H1 (cell line): ENCODE measurements around the gene ITGB1BP1. TPM values are rescaled to one million over a fixed set of nuclear protein-coding genes. Genes with fewer than 3 reads are reported as not detected.

ENCODE experiments used
- CTCF ChIA-PET: fragments of 300-600 bp; sonication (Branson Sonifier 250); formaldehyde crosslinking; loops from one replicate; lab custom pipeline; 2021; ENCODE audit not compliant: partially characterized antibody; lab: Charles Lee
- POLR2A ChIA-PET: fragments of 300-600 bp; sonication (Branson Sonifier 250); formaldehyde crosslinking; loops from one replicate; lab custom pipeline; 2021; ENCODE audit warnings: inconsistent platforms; ENCODE audit not compliant: partially characterized antibody; lab: Charles Lee
- DNase-seq, 2 experiments: peaks; one replicate each; pipeline versions ENCODE4 v3.0.0 to v3.0.0-alpha.2; 2010 to 2022; ENCODE audit warnings: low spot score in 2 of 2, low read depth in 1 of 2, mixed read lengths in 1 of 2
- FAIRE-seq: peaks from 2 replicates; lab custom pipeline; 2011; peaks lifted over from hg19 to GRCh38; lab: Jason Lieb, UNC
- H2AFZ ChIP-seq: 2 replicates; pipeline ENCODE4 v1.8.1; 2012; ENCODE audit warnings: low read length, inconsistent platforms
- H2AK5ac ChIP-seq: 2 replicates; pipeline ENCODE4 v1.6.1; 2013; ENCODE audit warnings: low read depth, low read length
- H2BK120ac ChIP-seq: replicated peaks from 2 replicates; pipeline ENCODE3; 2013; ENCODE audit warnings: low read depth, low read length, inconsistent platforms
- H2BK12ac ChIP-seq: 2 replicates; pipeline ENCODE4 v1.6.1; 2013; ENCODE audit warnings: low read depth, low read length
- H2BK15ac ChIP-seq: 2 replicates; pipeline ENCODE4 v1.6.1; 2013; ENCODE audit warnings: low read length
- H2BK20ac ChIP-seq: 2 replicates; pipeline ENCODE4 v1.6.1; 2013; ENCODE audit warnings: low read length
- H2BK5ac ChIP-seq: 2 replicates; pipeline ENCODE4 v1.6.1; 2013; ENCODE audit warnings: low read depth, low read length
- H3K14ac ChIP-seq: 2 replicates; pipeline ENCODE4 v1.6.1; 2013; ENCODE audit warnings: inconsistent platforms; ENCODE audit not compliant: insufficient read length
- H3K18ac ChIP-seq: 2 replicates; pipeline ENCODE4 v1.6.1; 2013; ENCODE audit warnings: low read length; ENCODE audit errors: extremely low read depth
- H3K23ac ChIP-seq: 2 replicates; pipeline ENCODE4 v1.6.1; 2013; ENCODE audit warnings: inconsistent platforms; ENCODE audit not compliant: insufficient read length
- H3K23me2 ChIP-seq: 2 replicates; pipeline ENCODE4 v1.6.1; 2013; ENCODE audit warnings: low read depth, low read length
- H3K27ac ChIP-seq: 2 replicates; pipeline ENCODE4 v1.6.1; 2011; ENCODE audit warnings: low read depth, low read length, inconsistent platforms
- H3K27me3 ChIP-seq, 4 experiments: replicated peaks in 1 of 4; 1 replicate in 1 of 4; 2 replicates in 3 of 4; pipeline versions ENCODE4 v1.6.1 to v1.8.1; 2011 to 2013; ENCODE audit warnings: low read length in 3 of 4, mild to moderate bottlenecking in 3 of 4, inconsistent platforms in 2 of 4, mixed read lengths in 2 of 4, moderate library complexity in 1 of 4; ENCODE audit not compliant: control insufficient read depth in 3 of 4, insufficient read depth in 3 of 4; ENCODE audit errors: extremely low read depth in 1 of 4
- H3K36me3 ChIP-seq, 4 experiments: 2 replicates each; pipeline versions ENCODE4 v1.6.1 to v1.8.1; 2011 to 2013; ENCODE audit warnings: mild to moderate bottlenecking in 4 of 4, low read length in 3 of 4, moderate library complexity in 2 of 4, control low read depth in 1 of 4, inconsistent platforms in 1 of 4; ENCODE audit not compliant: insufficient read depth in 4 of 4, control insufficient read depth in 2 of 4
- H3K4ac ChIP-seq: replicated peaks from 2 replicates; pipeline ENCODE3; 2013; ENCODE audit warnings: low read length, low read depth, mixed read lengths, inconsistent platforms; ENCODE audit not compliant: insufficient read length
- H3K4me1 ChIP-seq, 4 experiments: replicated peaks in 1 of 4; 1 replicate in 1 of 4; 2 replicates in 3 of 4; pipeline versions ENCODE4 v1.6.1 to v1.8.1; 2011 to 2013; ENCODE audit warnings: low read length in 3 of 4, inconsistent platforms in 2 of 4, mixed read lengths in 1 of 4; ENCODE audit not compliant: insufficient read depth in 4 of 4, control insufficient read depth in 3 of 4
- H3K4me2 ChIP-seq, 2 experiments: 2 replicates each; pipeline versions ENCODE4 v1.6.1 to v1.8.1; 2011 to 2013; ENCODE audit warnings: low read depth in 2 of 2, low read length in 2 of 2, control low read depth in 1 of 2, inconsistent platforms in 1 of 2, mild to moderate bottlenecking in 1 of 2; ENCODE audit not compliant: insufficient read depth in 1 of 2
- H3K4me3 ChIP-seq, 4 experiments: fragments of 200-600, 300-600 bp in 1 of 4; sonication (generic), shearing (Covaris generic), sonication (Bioruptor Twin) in 1 of 4; 2 replicates each; pipeline versions ENCODE4 v1.5.1 to v1.8.1; 2011 to 2016; ENCODE audit warnings: low read length in 4 of 4, low read depth in 3 of 4, control low read depth in 2 of 4, inconsistent platforms in 2 of 4, mild to moderate bottlenecking in 2 of 4, mixed read lengths in 1 of 4, moderate library complexity in 1 of 4; ENCODE audit not compliant: insufficient read depth in 2 of 4; ENCODE audit errors: extremely low read depth in 1 of 4
- H3K56ac ChIP-seq: replicated peaks from 2 replicates; pipeline ENCODE3; 2013; ENCODE audit warnings: low read depth, mild to moderate bottlenecking, mixed read lengths, low read length, inconsistent platforms; ENCODE audit not compliant: insufficient read length
- H3K79me1 ChIP-seq: 2 replicates; pipeline ENCODE4 v1.6.1; 2013; ENCODE audit warnings: low read depth, low read length, control low read depth
- H3K79me2 ChIP-seq, 2 experiments: 2 replicates each; pipeline versions ENCODE4 v1.6.1 to v1.8.1; 2012 to 2013; ENCODE audit warnings: low read length in 2 of 2, mild to moderate bottlenecking in 2 of 2, inconsistent platforms in 1 of 2; ENCODE audit not compliant: insufficient read depth in 2 of 2, control insufficient read depth in 1 of 2
- H3K9ac ChIP-seq, 4 experiments: replicated peaks in 1 of 4; 1 replicate in 1 of 4; 2 replicates in 3 of 4; pipeline versions ENCODE4 v1.6.1 to v1.8.1; 2011 to 2013; ENCODE audit warnings: low read depth in 3 of 4, low read length in 3 of 4, control low read depth in 2 of 4, mild to moderate bottlenecking in 2 of 4, moderate library complexity in 2 of 4, inconsistent platforms in 1 of 4; ENCODE audit errors: extremely low read depth in 1 of 4
- H3K9me3 ChIP-seq, 2 experiments: 2 replicates each; pipeline versions ENCODE4 v1.6.1 to v1.8.1; 2012 to 2013; ENCODE audit warnings: mild to moderate bottlenecking in 2 of 2, moderate library complexity in 2 of 2, control low read depth in 1 of 2, inconsistent platforms in 1 of 2, low read depth in 1 of 2, low read length in 1 of 2, mixed read lengths in 1 of 2; ENCODE audit not compliant: insufficient read depth in 2 of 2
- H4K20me1 ChIP-seq, 2 experiments: replicated peaks in 1 of 2; 2 replicates each; pipeline versions ENCODE3 to v1.8.1; 2011 to 2013; ENCODE audit warnings: inconsistent platforms in 2 of 2, low read length in 2 of 2, mild to moderate bottlenecking in 1 of 2; ENCODE audit not compliant: insufficient read depth in 2 of 2, control insufficient read depth in 1 of 2
- H4K5ac ChIP-seq: 2 replicates; pipeline ENCODE4 v1.6.1; 2013; ENCODE audit warnings: low read length, low read depth, mixed read lengths, inconsistent platforms; ENCODE audit not compliant: insufficient read length
- H4K8ac ChIP-seq: 2 replicates; pipeline ENCODE4 v1.8.0; 2013; ENCODE audit warnings: mild to moderate bottlenecking, moderate library complexity, low read length, inconsistent platforms; ENCODE audit not compliant: insufficient read depth; ENCODE audit errors: extremely low read depth
- H4K91ac ChIP-seq: replicated peaks from 2 replicates; pipeline ENCODE3; 2013; ENCODE audit warnings: low read length, mixed read lengths, inconsistent platforms; ENCODE audit not compliant: insufficient read length
- ATF2 ChIP-seq: IDR thresholded peaks from 2 replicates; pipeline ENCODE4 v1.6.1; 2012; ENCODE audit warnings: low read length, inconsistent platforms
- BRCA1 ChIP-seq: IDR thresholded peaks from 2 replicates; pipeline ENCODE4 v1.6.1; 2012; ENCODE audit warnings: low read depth, low read length, improper control_type of control experiment
- CBX8 ChIP-seq: fragments of 300-800, 300-1000 bp; sonication (generic); IDR thresholded peaks from 2 replicates; pipeline ENCODE4 v1.7.1; 2016; ENCODE audit warnings: low read depth, low read length, borderline replicate concordance
- FOSL1 ChIP-seq: IDR thresholded peaks from 2 replicates; pipeline ENCODE4 v1.6.1; 2011; ENCODE audit warnings: mild to moderate bottlenecking, low read depth, low read length, moderate library complexity; ENCODE audit not compliant: insufficient read depth
- GTF2F1 ChIP-seq: IDR thresholded peaks from 2 replicates; pipeline ENCODE4 v1.6.1; 2012; ENCODE audit warnings: low read depth, low read length, improper control_type of control experiment, borderline replicate concordance
- KDM5A ChIP-seq: fragments of 200-600 bp; IDR thresholded peaks from 2 replicates; pipeline ENCODE4 v1.7.1; 2012; ENCODE audit warnings: mild to moderate bottlenecking, low read length, inconsistent platforms, mixed read lengths
- NANOG ChIP-seq: IDR thresholded peaks from 2 replicates; pipeline ENCODE4 v1.6.1; 2011; ENCODE audit warnings: low read length, low read depth, mild to moderate bottlenecking, inconsistent platforms; ENCODE audit not compliant: insufficient read depth, poor library complexity, severe bottlenecking
- RAD21 ChIP-seq, 2 experiments: IDR thresholded peaks in 1 of 2; conservative IDR thresholded peaks in 1 of 2; 2 replicates each; pipeline ENCODE4 v1.6.1; 2011; ENCODE audit warnings: low read depth in 2 of 2, low read length in 2 of 2, improper control_type of control experiment in 1 of 2, inconsistent platforms in 1 of 2, mild to moderate bottlenecking in 1 of 2, moderate library complexity in 1 of 2
- RNF2 ChIP-seq: fragments of 200-900, 300-1000 bp; sonication (generic); IDR thresholded peaks from 2 replicates; pipeline ENCODE4 v1.7.1; 2016; ENCODE audit warnings: borderline replicate concordance, low read depth, mild to moderate bottlenecking, antibody characterized with exemption, low read length; ENCODE audit not compliant: poor library complexity, severe bottlenecking; ENCODE audit errors: missing control alignments
- YY1 ChIP-seq: IDR thresholded peaks from 2 replicates; pipeline ENCODE4 v1.6.1; 2011; ENCODE audit warnings: low read depth, mild to moderate bottlenecking, low read length
- WGBS, 2 experiments: shearing (Covaris generic) in 1 of 2; methylation state at CpG; one replicate each; pipeline versions ENCODE4 v1.1.6 to v1.1.7; 2013 to 2015; ENCODE audit warnings: low lambda C conversion rate in 2 of 2, mixed read lengths in 2 of 2, inconsistent platforms in 1 of 2, low coverage in 1 of 2, missing lambda C conversion rate in 1 of 2; ENCODE audit not compliant: insufficient replicate concordance in 2 of 2, insufficient coverage in 1 of 2, insufficient read length in 1 of 2; ENCODE audit errors: extremely low coverage in 1 of 2, missing lambda C conversion rate in 1 of 2; 5-methylcytosine and 5-hydroxymethylcytosine counted together
- polyA plus RNA-seq, 7 experiments: library from polyadenylated mRNA; depleted of rRNA in 3 of 7; stranded (reverse) in 5 of 7; unstranded in 2 of 7; fragments of >200 nt in 5 of 7; fragments of 200-250 nt in 2 of 7; gene quantifications; 1 replicate in 5 of 7; 2 replicates in 1 of 7; 4 replicates in 1 of 7; pipeline versions ENCODE4 v1.2.1 to v1.2.3, GENCODE V29; 2011 to 2013; ENCODE audit warnings: missing spikeins in 2 of 7, mixed read lengths in 2 of 7
- total RNA-seq: library from RNA; stranded (reverse); fragmentation: NEBNext Ultra II Directional; extraction: Animal tissue kit (Norgen Biotek cat#: 25700); gene quantifications from 2 replicates; pipeline ENCODE4 v1.2.1, GENCODE V29; 2021

The ITGB1BP1 gene
- total and polyA plus RNA-seq, 2 of the 8 experiments (the other 6 are each of a cell fraction or from before 2014, with no cell fraction given), result 16.1 to 45.4 TPM

DNA sequence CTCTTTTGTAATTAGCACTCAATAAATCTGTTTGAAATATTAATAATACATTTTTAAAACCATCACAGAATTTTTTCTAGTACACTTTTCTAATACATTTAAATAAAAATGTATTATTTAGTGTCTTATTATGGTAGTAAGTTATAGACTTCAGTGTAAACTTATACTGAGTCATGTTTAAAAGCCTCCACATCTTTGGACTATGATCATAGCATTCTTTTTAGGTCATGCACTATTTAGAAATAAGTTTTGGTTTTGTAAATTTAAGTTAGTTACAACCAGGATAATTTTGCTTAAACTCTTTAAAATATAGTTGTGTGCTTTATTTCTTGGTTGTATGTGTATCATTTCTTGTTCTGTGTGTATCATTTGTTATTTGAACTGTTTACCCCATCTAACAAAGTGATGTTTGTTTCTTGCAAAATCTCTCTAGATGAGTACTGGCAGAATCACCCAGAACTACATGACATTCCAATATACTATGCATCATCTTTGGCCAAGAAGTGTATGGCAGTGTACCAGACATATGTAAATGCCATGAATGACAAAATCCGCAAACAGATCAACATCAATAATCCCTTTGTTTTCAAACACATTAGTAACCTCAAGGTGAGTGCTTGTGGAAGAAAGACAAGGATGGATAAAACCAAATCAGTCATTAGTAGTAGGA is 16.9 kb upstream of the ITGB1BP1 start:
- Histone ChIP-seq H2AK5ac (no peak overlapping the region), H2BK5ac (no peak overlapping the region), H4K8ac (no peak overlapping the region), H3K4me2 (no peak overlapping the region), H3K79me2 (no peaks in the 10 kb centered on the region), H3K4ac (no peak overlapping the region), H3K9me3 (no peaks in the 10 kb centered on the region), H2BK15ac (no peak overlapping the region), H3K79me1 (no peaks in the 10 kb centered on the region; the same call in 1 of the 2 replicates), H3K23ac (no peak overlapping the region), H3K36me3 (peaks cover 8 to 72% (median 51%) of the 10 kb centered on the region in 4 experiments), H2BK20ac (no peak overlapping the region), H4K20me1 (peaks cover 0 to 1% of the 10 kb centered on the region in 2 experiments), H3K9ac (no peak overlapping the region), H3K56ac (no peak overlapping the region), H3K27ac (no peak overlapping the region), H2AFZ (no peak overlapping the region), H3K18ac (no peak overlapping the region), H3K14ac (no peak overlapping the region), H3K4me3 (no peak overlapping the region), H2BK12ac (no peak overlapping the region), H3K27me3 (no peaks in the 10 kb centered on the region; a peak in 1 of 7 replicates), H3K23me2 (no peaks in the 10 kb centered on the region), H4K5ac (no peak overlapping the region), H3K4me1 (no peaks in the 10 kb centered on the region), H2BK120ac (no peak overlapping the region), H4K91ac (no peak overlapping the region)
- FAIRE-seq, result no peak
- 89% methylated on average over 1 of the region's 1 CpG; no CpG with 5 or more reads in 1 of the 2 experiments for WGBS, 2 experiments
- CTCF ChIA-PET, result no interaction called here
- no peak for DNase-seq
- POLR2A ChIA-PET, result interaction anchor here (0.7 kb wide), 1 partner anchor 45 kb away, joined by 3 read pairs; no protein-coding TSS in a partner anchor
- TF ChIP-seq RNF2 (no peak), RAD21 (IDR thresholded peaks at IDR 0.05 in 1 of 2, conservative IDR thresholded peaks at IDR 0.05 in 1 of 2; ENCODE audit: low read depth in 2 of 2, low read length in 2 of 2) (no peak), ATF2 (no peak), CBX8 (no peak), GTF2F1 (no peak), BRCA1 (no peak), KDM5A (no peak), YY1 (no peak), NANOG (no peak), FOSL1 (no peak)
